ENCODE data around the gene BDH1. TPM values are rescaled to one million over a fixed set of nuclear protein-coding genes. Genes with fewer than 3 reads are reported as not detected.

Gene BDH1
- total and polyA plus RNA-seq, 2 of the 13 experiments (the other 11 are each of a cell fraction or from before 2014, with no cell fraction given), result 21.2 to 71.9 TPM

DNA sequence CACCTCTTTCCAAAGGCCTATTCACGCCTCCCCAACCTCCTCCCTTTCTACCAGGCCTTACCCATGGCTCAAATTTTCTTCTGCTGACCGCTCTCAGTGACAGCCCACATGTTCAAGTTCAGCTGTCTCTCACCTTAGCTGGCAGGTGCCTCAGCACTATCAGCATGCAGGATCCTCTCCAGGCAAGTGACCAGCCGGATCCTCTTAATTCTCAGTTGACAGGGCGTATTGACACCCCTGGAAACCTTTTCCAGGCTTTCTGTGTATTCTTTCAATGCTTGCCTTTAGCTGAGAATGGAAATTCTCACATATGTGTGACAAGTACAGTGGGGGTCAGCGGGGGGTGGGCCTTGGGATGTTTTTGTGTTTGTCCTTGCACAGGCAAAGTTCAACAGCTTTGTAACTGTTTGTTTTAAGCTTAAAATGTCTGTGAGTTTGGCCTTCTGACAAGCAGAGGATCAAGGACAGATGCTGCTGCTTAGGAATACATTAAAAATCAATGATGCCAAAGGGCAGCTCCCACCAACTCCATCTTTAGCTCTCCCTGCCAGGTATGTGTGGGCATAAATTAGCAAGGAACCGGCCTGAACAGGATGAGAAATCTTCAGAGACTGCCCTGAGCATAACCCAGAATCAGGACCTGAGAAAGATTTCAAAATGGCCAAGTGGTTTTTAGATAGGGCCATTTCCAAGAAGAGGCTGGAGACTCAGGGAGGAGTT lies 17.4 kb upstream of the BDH1 start (continued):
- TF ChIP-seq, protein P1, sequence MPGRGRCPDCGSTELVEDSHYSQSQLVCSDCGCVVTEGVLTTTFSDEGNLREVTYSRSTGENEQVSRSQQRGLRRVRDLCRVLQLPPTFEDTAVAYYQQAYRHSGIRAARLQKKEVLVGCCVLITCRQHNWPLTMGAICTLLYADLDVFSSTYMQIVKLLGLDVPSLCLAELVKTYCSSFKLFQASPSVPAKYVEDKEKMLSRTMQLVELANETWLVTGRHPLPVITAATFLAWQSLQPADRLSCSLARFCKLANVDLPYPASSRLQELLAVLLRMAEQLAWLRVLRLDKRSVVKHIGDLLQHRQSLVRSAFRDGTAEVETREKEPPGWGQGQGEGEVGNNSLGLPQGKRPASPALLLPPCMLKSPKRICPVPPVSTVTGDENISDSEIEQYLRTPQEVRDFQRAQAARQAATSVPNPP (CRISPR knock-in tag; IDR thresholded peaks at IDR 0.05), result 0 out of 2 replicates have a peak, but pooled peaks have one; percentile 27
- TF ChIP-seq ZNF264 (CRISPR knock-in tag; IDR thresholded peaks at IDR 0.05) (peak; percentile 89), SAP130 (CRISPR knock-in tag; IDR thresholded peaks at IDR 0.05; ENCODE audit: low read depth) (peak; percentile 83), SIX4 (CRISPR knock-in tag; IDR thresholded peaks at IDR 0.05) (0 out of 2 replicates have a peak, but pooled peaks have one; percentile 22), SKI (IDR thresholded peaks at IDR 0.05; ENCODE audit: partially characterized antibody) (peak; percentile 96), NR2C2 (CRISPR knock-in tag; IDR thresholded peaks at IDR 0.05; ENCODE audit: borderline replicate concordance) (peak; percentile 70; the same call in 1 of the 2 replicates), ZSCAN20 (CRISPR knock-in tag; IDR thresholded peaks at IDR 0.05; ENCODE audit: borderline replicate concordance) (no peak), ZNF224 (CRISPR knock-in tag; IDR thresholded peaks at IDR 0.05) (peak; percentile 36; the same call in 1 of the 2 replicates), SMAD1 (CRISPR knock-in tag; IDR thresholded peaks at IDR 0.05; ENCODE audit: borderline replicate concordance, low read depth) (peak; percentile 83; the same call in 1 of the 2 replicates), ZNF678 (CRISPR knock-in tag; IDR thresholded peaks at IDR 0.05) (no peak), MED1 (CRISPR knock-in tag; IDR thresholded peaks at IDR 0.05) (peak; percentile 97)
- TF ChIP-seq, protein P2, sequence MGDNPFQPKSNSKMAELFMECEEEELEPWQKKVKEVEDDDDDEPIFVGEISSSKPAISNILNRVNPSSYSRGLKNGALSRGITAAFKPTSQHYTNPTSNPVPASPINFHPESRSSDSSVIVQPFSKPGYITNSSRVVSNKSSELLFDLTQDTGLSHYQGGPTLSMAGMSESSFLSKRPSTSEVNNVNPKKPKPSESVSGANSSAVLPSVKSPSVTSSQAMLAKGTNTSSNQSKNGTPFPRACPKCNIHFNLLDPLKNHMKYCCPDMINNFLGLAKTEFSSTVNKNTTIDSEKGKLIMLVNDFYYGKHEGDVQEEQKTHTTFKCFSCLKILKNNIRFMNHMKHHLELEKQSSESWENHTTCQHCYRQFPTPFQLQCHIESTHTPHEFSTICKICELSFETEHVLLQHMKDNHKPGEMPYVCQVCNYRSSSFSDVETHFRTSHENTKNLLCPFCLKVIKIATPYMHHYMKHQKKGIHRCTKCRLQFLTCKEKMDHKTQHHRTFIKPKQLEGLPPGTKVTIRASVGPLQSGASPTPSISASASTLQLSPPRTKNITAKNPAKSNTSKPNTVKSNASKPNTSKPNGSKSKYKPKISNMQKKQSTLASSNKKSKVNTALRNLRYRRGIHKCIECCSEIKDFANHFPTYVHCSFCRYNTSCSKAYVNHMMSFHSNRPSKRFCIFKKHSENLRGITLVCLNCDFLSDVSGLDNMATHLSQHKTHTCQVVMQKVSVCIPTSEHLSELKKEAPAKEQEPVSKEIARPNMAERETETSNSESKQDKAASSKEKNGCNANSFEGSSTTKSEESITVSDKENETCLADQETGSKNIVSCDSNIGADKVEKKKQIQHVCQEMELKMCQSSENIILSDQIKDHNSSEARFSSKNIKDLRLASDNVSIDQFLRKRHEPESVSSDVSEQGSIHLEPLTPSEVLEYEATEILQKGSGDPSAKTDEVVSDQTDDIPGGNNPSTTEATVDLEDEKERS (CRISPR knock-in tag; IDR thresholded peaks at IDR 0.05), result peak; percentile 48
- TF ChIP-seq, protein P3, sequence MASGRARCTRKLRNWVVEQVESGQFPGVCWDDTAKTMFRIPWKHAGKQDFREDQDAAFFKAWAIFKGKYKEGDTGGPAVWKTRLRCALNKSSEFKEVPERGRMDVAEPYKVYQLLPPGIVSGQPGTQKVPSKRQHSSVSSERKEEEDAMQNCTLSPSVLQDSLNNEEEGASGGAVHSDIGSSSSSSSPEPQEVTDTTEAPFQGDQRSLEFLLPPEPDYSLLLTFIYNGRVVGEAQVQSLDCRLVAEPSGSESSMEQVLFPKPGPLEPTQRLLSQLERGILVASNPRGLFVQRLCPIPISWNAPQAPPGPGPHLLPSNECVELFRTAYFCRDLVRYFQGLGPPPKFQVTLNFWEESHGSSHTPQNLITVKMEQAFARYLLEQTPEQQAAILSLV (CRISPR knock-in tag; IDR thresholded peaks at IDR 0.05; ENCODE audit: borderline replicate concordance), result 0 out of 2 replicates have a peak, but pooled peaks have one; percentile 28
- TF ChIP-seq, protein P4, sequence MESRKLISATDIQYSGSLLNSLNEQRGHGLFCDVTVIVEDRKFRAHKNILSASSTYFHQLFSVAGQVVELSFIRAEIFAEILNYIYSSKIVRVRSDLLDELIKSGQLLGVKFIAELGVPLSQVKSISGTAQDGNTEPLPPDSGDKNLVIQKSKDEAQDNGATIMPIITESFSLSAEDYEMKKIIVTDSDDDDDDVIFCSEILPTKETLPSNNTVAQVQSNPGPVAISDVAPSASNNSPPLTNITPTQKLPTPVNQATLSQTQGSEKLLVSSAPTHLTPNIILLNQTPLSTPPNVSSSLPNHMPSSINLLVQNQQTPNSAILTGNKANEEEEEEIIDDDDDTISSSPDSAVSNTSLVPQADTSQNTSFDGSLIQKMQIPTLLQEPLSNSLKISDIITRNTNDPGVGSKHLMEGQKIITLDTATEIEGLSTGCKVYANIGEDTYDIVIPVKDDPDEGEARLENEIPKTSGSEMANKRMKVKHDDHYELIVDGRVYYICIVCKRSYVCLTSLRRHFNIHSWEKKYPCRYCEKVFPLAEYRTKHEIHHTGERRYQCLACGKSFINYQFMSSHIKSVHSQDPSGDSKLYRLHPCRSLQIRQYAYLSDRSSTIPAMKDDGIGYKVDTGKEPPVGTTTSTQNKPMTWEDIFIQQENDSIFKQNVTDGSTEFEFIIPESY (CRISPR knock-in tag; IDR thresholded peaks at IDR 0.05), result no peak
- TF ChIP-seq, protein P5, sequence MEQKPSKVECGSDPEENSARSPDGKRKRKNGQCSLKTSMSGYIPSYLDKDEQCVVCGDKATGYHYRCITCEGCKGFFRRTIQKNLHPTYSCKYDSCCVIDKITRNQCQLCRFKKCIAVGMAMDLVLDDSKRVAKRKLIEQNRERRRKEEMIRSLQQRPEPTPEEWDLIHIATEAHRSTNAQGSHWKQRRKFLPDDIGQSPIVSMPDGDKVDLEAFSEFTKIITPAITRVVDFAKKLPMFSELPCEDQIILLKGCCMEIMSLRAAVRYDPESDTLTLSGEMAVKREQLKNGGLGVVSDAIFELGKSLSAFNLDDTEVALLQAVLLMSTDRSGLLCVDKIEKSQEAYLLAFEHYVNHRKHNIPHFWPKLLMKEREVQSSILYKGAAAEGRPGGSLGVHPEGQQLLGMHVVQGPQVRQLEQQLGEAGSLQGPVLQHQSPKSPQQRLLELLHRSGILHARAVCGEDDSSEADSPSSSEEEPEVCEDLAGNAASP (CRISPR knock-in tag; IDR thresholded peaks at IDR 0.05; ENCODE audit: borderline replicate concordance), result 0 out of 2 replicates have a peak, but pooled peaks have one; percentile 44
- TF ChIP-seq, protein P6, sequence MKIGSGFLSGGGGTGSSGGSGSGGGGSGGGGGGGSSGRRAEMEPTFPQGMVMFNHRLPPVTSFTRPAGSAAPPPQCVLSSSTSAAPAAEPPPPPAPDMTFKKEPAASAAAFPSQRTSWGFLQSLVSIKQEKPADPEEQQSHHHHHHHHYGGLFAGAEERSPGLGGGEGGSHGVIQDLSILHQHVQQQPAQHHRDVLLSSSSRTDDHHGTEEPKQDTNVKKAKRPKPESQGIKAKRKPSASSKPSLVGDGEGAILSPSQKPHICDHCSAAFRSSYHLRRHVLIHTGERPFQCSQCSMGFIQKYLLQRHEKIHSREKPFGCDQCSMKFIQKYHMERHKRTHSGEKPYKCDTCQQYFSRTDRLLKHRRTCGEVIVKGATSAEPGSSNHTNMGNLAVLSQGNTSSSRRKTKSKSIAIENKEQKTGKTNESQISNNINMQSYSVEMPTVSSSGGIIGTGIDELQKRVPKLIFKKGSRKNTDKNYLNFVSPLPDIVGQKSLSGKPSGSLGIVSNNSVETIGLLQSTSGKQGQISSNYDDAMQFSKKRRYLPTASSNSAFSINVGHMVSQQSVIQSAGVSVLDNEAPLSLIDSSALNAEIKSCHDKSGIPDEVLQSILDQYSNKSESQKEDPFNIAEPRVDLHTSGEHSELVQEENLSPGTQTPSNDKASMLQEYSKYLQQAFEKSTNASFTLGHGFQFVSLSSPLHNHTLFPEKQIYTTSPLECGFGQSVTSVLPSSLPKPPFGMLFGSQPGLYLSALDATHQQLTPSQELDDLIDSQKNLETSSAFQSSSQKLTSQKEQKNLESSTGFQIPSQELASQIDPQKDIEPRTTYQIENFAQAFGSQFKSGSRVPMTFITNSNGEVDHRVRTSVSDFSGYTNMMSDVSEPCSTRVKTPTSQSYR (CRISPR knock-in tag; IDR thresholded peaks at IDR 0.05; ENCODE audit: borderline replicate concordance), result peak; percentile 94
